Posterior vena cava (tissue), 2 donors: ENCODE results near the gene IL17B. TPM values are rescaled to one million over a fixed set of nuclear protein-coding genes. Genes with fewer than 3 reads are reported as not detected.
A peak's percentile ranks its signal among the peaks of the same experiment; 100 is the strongest.

Experiments used
- DNase-seq: peaks from one replicate; pipeline ENCODE4 v3.0.0-alpha.2; 2020; ENCODE audit warnings: low spot score
- intact Hi-C, 2 donors: fragments of 100-400 bp; cut with DNase I; formaldehyde crosslinking; loops; one replicate each; pipeline versions ENCODE4 v1.14.1 to v1.14.2; 2022 to 2023
- total RNA-seq, 2 donors: library from RNA; stranded (reverse); fragmentation: NEBNext Ultra II Directional; extraction: Animal tissue kit (Norgen Biotek cat#: 25700); gene quantifications; one replicate each; pipeline ENCODE4 v1.2.1, GENCODE V29; 2021
- donor health status: DM: yes; HTN: yes; CAD: no.
- donor health status: DM: yes; HTN: yes; CAD: no.

IL17B gene
- total RNA-seq, 2 donors from 2014 or later = 8.5 to 15.2 TPM

DNA sequence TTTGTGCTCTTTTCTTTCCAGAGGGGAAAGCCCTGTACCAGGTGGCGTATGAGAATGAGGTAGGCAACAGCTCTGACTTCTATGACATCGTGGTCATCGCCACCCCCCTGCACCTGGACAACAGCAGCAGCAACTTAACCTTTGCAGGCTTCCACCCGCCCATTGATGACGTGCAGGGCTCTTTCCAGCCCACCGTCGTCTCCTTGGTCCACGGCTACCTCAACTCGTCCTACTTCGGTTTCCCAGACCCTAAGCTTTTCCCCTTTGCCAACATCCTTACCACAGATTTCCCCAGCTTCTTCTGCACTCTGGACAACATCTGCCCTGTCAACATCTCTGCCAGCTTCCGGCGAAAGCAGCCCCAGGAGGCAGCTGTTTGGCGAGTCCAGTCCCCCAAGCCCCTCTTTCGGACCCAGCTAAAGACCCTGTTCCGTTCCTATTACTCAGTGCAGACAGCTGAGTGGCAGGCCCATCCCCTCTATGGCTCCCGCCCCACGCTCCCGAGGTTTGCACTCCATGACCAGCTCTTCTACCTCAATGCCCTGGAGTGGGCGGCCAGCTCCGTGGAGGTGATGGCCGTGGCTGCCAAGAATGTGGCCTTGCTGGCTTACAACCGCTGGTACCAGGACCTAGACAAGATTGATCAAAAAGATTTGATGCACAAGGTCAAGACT is 11.0 kb downstream of the IL17B start:
- intact Hi-C loops = loop anchor here in 1 of 2 donors (5.0 kb wide), 2 partner anchors 64 to 199 kb away; no protein-coding TSS in a partner anchor
- DNase-seq = peak; percentile 70

DNA sequence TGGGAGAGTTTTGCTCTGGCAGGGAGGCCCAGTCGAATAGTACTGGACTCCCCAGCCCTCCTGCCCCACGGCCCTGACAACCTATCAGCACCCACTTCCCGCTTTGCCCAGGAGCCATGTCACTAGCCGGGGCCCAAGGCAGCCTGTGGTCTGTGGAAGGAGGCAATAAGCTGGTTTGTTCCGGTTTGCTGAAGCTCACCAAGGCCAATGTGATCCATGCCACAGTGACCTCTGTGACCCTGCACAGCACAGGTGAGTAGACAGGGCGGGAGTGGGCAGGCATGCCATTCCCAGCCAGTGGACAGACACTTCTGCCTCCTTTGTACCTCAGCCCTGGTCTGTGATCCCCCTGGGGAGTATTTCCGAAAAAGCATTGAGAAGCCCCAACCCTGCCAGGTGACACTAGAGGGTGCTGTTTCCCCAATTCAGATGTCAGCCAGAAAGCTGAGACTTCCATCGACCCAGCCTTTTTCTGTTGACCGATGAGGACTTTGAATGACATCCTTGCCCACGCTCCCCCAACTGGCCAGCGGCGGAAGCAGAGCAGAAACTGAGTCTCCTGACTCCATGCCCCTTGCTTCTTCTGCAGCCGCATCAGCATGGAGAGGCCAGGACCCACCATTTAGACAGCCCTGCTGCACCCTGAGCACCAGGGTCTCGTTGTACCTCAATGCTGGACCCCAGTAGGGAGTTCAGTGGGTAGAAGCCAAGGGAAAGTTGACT is 11.7 kb downstream of the IL17B start:
- intact Hi-C loops = loop anchor here in 1 of 2 donors (5.0 kb wide), 2 partner anchors 65 to 200 kb away; no protein-coding TSS in a partner anchor

DNA sequence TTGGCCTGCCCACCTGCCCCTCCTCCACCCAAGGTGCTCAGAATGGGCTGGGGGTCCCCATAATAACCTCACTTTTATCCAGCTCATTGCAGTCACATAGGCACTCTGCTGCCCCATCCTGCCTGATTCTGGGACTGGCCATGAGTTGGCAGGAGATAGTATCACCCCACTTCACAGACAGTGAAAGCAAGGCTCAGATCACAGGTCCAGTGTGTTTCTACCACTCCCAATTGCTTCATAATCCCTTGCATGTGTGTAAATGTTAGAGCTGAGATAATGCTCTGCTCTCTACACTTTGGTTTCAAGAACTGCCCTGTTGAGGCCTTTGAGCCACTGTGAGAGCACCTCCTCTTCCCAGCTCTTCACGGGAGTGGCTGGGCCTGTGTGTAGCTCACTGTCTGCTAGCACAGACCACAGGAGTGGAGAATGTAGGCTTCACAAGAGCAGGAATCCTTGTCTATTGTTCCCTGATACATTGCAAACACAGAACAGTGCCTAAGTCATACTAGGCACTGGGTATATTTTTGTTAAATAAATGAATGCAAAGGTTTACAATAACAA is 12.8 kb downstream of the IL17B start:
- DNase-seq = no peak
- intact Hi-C loops = loop anchor here in 1 of 2 donors (5.0 kb wide), 2 partner anchors 66 to 201 kb away; no protein-coding TSS in a partner anchor

More for the DNA sequence above, 11.7 kb downstream of the IL17B start:
- no peak for DNase-seq

DNA sequence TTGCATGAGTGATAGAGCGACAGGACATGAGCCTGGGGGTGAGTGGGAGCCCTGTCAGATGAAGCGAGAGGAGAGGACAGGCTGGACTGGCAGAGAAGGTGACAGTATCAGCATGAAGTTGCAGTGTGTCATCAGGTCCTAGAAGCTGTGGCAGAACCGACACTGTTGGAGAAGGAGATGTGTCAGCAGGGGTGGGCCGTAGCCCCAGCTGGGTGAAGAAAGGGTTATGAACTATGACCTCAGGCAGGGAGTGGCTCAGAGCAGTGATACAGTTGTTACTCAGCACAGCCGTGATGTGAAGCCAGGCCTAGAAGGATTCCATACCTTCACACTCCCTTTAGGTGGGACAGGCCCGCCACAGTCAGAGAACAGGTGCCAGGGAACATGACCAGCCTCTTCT is 13.7 kb downstream of the IL17B start:
- intact Hi-C loops = loop anchor here in 1 of 2 donors (5.0 kb wide), 2 partner anchors 67 to 202 kb away; no protein-coding TSS in a partner anchor
- no peak for DNase-seq

DNA sequence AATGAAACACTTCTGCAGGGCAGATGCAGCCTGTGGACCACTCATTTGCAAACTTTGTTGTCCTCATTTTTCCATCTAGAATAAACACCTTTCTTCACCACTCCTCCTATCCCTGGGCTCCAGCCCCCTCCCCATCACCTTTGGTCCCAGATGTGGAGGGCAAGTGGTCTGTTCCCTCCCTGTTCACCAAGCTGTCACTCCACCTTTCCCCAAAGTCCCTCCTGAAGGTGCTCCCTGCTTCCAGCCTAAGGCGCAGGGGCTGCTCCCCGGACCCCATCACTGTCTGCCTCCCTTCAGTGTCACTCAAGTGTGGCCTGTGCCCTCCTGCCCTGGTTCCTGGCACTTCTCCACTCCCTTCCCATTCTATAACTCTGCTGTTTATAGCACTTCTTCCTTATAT is 14.4 kb downstream of the IL17B start:
- intact Hi-C loops = loop anchor here in 1 of 2 donors (5.0 kb wide), 2 partner anchors 68 to 203 kb away; no protein-coding TSS in a partner anchor
- DNase-seq = no peak

DNA sequence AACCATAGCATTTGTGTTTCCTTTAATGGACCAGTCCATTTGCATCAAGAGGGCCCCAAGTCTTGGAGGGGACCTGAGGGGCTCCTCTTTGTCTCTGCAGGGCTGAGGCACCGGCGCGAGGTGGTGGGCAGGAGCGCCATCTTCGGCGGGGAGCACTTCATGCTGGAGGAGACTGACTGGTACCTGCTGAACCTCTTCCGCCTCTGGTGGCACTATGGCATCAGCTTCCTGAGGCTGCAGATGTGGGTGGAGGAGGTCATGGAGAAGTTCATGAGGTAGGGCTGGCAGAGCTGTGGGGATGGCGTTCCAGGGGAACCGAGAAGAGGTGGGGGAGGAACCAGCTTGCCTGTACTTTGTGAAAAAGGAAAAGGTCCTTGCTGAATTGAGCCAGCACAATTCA is 15.2 kb downstream of the IL17B start:
- DNase-seq = no peak
- intact Hi-C loops = no loop called here

DNA sequence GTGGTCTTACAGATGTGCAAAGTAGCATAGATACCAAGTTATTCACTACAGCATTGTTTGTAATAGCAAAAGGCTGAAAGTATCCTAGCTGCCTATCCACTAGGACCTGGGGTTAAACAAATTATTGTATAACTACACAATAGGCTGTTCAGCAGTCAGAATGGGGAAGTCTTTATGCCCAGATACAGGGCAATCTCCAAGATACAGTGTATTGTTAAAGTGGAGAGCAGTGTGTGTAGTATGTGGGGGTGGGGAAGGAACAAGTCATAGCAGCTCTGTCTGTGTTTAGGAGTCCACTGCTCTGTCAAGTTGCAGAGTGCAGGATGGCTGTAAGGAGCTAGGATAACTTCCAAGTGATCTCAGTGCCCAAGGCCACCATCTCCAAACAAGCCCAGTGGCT is 15.7 kb downstream of the IL17B start:
- no peak for DNase-seq
- intact Hi-C loops = no loop called here

DNA sequence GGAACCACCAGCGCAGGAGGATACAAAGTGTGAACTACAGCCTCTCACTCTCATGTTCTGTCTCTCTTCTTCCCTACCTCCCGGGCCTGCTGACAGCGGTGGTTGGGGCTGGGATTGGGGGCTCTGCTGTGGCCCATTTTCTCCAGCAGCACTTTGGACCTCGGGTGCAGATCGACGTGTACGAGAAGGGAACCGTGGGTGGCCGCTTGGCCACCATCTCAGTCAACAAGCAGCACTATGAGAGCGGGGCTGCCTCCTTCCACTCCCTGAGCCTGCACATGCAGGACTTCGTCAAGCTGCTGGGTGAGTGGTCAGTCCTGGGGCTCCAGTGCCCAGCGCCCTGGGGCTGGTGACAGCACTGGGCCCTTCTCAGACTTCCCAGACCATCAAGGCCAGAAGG is 16.6 kb downstream of the IL17B start:
- DNase-seq = no peak
- intact Hi-C loops = no loop called here

DNA sequence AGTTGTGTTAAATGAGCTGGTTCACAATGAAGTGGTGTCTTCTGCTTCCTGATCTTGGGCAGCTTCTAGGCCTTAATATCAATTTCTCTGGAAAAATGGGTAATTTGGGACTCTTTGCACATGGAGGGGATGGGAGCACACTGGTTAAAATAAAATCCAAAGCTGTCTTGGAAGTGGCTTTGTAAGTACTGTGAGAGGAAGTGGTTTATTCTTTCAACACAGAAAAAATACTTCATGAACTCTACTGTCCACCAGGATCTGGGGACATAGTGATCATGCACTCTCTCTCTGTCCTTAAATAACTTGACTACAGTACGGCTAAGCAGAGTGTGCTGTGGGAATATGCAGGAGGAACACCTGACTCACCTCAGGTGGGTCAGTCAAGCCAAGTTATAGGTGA is 18.8 kb downstream of the IL17B start:
- DNase-seq = no peak
- intact Hi-C loops = no loop called here

DNA sequence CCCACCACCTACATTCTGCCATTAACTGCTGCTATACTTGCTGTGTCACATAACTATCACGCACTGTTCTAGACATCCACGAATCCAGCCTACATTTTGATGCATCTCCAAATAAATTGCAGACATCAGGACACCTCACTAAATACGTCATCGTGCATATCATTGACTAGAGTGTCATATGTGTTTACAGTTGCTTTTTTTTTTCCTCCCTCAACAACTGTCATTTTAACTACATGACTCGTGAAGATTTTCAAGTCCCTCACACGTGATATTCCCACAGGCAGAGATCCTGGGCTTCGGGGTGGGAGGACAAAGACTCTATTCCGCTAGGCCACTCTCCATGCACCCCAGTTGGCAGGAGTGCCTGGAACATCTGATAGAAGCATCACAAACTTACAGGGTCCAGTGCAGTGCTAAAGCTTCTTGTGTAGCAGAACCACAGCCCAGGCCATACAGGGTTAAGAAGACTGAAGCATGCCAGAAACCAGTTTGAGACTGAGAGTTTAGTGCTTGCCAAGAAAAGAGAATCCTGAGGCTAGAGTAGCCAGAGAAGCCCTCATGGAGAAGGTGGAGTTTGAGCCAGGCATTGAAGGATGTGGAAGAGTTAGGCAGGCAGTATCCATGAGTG is 20.1 kb downstream of the IL17B start:
- intact Hi-C loops = no loop called here
- no peak for DNase-seq

DNA sequence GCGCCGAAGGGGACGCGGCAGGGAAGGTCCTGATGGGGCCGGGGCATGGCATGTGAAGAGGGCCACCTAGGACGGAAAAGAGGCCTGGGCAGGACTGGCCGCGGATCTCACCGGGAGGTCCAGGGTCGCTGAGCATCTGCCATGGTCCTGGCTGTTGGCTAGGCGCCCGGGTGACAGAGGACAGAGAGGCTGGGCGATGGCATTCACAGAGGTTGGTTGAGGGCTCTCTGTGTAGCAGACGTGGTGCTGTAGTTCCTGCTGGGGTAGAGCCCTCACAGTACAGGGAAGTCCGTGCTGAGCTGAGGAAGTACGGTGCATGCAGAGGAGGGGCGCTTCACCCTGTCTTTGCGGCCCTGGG is 20.8 kb downstream of the IL17B start:
- peak; percentile 84 for DNase-seq

DNA sequence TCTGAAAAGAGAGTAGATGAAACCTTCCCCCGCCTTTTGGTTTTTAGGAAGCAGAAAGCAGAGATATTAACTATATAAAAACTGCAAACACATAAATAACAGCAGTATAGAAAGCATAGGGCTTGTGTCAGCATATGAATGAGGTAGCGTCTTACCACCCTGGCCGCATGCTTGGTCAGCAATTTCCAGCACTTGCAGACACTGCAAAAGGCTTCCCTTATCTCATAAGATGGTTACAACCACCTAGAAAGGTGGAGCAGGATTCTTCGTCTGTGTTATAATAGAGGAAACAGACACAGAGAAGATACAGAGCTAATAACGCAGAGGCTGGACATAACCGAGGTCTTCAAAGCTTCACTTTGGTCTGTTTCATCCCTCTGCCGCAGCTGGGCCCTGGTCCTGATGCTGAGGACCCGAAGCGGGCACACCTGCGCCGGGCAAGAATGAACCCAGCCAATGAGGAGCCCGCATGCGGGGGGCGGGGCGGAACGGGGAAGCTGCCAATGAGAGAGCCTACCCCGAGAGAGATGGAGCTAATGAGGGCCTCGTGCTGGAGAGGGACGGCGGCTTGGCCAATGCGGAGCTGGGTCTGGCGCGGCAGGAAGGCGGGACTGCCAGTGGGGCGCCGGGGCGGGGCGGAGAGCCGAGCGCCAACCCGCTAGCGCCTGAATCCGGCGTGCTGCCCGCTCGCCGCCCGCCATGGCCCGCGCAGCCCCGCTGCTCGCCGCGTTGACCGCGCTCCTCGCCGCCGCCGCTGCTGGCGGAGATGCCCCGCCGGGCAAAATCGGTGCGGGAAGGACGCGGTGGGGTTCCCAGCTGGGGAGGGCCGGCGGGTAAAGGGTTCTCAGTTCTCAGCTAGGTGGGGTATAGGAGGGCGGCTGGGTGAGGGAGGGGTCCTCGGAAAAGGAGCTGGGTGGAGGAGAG is 21.5 kb downstream of the IL17B start, which contains the start of gene PCYOX1L:
Gene PCYOX1L (plus strand): TSS at position 677 of the 924 bp plus-strand sequence. CDS start 23 bp downstream, at position 700.
- peak; percentile 98 for DNase-seq
- intact Hi-C loops = no loop called here

More for the DNA sequence above, 20.8 kb downstream of the IL17B start:
- intact Hi-C loops = no loop called here

DNA sequence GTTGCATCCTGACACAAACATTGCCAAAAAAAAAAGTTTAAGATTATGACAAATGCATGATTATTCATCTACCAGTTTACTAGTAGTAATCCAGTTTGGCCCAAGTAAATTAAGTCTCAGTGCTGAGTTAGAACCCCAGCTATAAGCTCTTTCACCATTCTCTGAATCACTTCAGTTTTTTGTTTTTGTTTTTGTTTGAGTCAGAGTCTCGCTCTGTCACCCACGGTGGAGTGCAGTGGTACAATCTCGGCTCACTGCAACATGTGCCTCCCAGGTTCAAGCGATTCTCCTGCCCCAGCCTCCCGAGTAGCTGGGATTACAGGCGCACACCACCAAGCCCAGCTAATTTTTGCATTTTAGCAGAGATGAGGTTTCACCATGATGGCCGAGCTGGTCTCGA is 22.7 kb downstream of the IL17B start:
- no peak for DNase-seq
- intact Hi-C loops = no loop called here

DNA sequence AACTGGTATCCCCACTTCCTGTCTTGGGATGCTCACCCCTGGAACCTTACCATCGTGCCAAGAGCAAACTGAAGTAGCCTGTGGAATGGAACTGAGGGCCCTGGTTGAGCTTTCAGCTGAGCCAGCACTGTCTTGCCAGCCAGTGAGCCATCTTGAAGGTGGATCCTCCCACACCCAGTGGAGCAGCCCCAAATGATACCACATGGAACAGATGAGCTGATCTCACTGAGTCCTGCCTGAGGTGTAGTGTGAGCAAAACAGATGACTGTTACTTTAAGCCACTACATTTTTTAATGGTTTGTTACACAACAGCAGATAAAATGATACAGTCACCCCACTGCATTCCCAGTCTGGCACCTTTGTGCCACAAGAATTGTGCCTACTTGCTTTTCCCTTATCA is 23.4 kb downstream of the IL17B start:
- DNase-seq = no peak
- intact Hi-C loops = no loop called here

DNA sequence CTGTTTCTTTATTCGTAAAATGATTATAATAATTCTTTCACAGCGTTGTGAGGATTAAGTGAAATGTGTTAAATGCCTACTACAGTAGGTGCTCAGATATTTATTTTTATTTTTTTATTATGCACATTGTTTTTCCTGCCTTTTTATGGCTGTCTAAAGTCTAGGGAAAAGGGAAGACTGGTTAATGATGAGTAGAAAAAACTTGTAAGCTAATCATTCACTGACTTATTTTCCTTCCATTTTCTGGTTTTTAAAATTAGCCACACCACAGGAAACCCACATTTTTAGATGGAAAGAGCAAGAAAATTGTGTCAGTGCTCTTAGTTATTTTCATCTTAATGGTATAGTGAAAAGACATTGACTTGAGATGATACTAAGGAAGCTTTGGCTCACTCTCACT is 25.2 kb downstream of the IL17B start:
- no peak for DNase-seq
- intact Hi-C loops = no loop called here

DNA sequence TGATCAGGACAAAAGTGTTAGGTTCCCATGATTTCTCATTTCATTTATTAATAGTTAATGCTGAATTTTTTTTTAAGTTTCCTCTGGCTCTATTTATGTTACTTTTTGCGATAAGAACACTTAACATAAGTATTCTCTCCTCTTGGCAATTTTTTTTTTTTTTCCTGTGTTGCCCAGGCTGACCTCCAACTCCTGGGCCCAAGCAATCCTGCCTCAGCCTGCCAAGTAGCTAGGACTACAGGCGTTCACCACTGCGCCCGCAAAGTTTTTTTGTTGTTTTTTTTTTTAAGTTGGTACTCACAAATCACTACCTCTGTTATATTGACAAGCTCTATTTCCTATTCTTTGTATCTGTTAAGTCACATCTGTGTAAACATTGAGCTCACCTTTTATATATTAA is 26.9 kb downstream of the IL17B start:
- intact Hi-C loops = no loop called here
- no peak for DNase-seq

DNA sequence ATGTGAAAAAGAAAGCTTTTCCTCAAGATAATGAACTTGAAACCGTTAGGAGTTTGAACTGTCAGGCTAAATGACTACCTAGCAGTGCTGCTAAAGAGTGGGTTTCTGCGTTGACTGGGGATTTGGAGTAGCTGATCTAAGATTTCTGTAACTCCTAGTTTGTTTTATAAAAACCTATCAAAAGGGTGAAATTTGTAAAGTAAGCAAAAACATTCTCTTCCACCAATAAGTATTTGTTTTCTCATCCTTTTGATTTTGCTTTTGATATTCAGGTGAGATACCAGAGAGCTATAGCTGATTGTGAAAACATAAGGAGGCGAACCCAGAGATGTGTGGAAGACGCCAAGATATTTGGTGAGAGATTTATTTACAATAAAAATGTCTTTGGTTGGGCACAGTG is 29.7 kb downstream of the IL17B start:
- DNase-seq = no peak
- intact Hi-C loops = no loop called here

DNA sequence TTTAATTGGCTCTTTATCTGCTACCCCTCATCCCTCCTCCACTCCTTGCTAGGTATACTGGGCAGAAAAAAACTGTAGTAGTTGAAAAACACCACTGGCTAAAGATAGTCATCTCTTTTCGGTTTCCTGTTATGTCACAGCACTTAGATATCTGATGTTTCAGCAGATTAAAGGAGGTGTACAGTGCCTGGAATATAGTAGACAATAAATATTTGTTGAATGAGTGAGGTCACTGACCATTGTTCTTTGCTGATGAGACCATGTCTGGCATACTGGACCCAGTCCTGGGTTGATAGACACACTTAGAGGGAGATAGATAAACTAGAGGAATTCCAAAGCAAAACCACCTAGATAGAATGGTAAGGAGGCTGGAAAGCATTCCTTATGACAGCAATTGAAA is 30.6 kb downstream of the IL17B start:
- intact Hi-C loops = no loop called here
- no peak for DNase-seq

DNA sequence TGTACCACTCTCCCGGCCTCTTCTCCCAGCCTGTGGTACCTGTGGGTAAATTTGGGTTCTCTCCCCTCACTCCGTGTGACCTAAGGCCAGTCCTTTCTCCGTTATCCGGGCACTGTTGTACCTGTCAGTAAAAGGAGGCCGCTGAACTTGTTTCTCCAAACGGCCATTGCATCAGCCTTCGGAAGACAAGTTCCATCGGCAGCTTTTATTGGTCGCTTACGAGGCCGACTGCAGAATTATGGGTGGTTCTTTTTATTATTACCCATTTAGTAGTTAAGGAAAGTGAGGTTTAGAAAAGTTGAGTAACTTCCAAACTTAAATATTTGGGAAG is 33.2 kb downstream of the IL17B start:
- intact Hi-C loops = no loop called here
- DNase-seq = no peak
